Measurements from ENCODE around the gene PLLP. TPM values are rescaled to one million over a fixed set of nuclear protein-coding genes. Genes with fewer than 3 reads are reported as not detected.

The PLLP gene
- total and polyA plus RNA-seq, 2 donors (not counting 1 experiment from before 2014, with no cell fraction given) = 0.15 TPM; not detected in 1

GRCh38 chr16:57310801-57311200, 26.3 kb upstream of the PLLP start:
- no peaks in the 10 kb centered on the region for H4K20me1 ChIP-seq (ENCODE audit: control insufficient read depth, insufficient read depth, low read length, poor library complexity, severe bottlenecking)
- H3K4me1 ChIP-seq (ENCODE audit: control insufficient read depth in 2 of 2, insufficient read depth in 2 of 2, low read length in 2 of 2) = peaks cover 6% of the 10 kb centered on the region in 2 donors
- H3K27ac Mint-ChIP-seq = no peak overlapping the region
- no peaks in the 10 kb centered on the region for H3K9me3 ChIP-seq (ENCODE audit: control extremely low read depth in 1 of 3, control insufficient read depth in 2 of 3, insufficient read depth in 1 of 3, low read length in 2 of 3)
- H3K9me3 Mint-ChIP-seq (ENCODE audit: insufficient read depth) = no peaks in the 10 kb centered on the region
- no peaks in the 10 kb centered on the region for H3K79me2 ChIP-seq (ENCODE audit: control insufficient read depth, insufficient read depth, low read length)
- POLR2A ChIA-PET = interaction anchor here (1.4 kb wide), 1 partner anchor 106 kb away, joined by 3 read pairs; no protein-coding TSS in a partner anchor
- peaks cover 0 to 17% (median 2%) of the 10 kb centered on the region in 4 experiments for H3K27me3 ChIP-seq (replicated peaks in 1 of 4; ENCODE audit: control extremely low read depth in 1 of 4, control insufficient read depth in 3 of 4, insufficient read depth in 4 of 4, low read length in 3 of 4)
- H3K36me3 ChIP-seq (replicated peaks in 1 of 2; ENCODE audit: control extremely low read depth in 1 of 2, control insufficient read depth in 1 of 2, extremely low read depth in 1 of 2, insufficient read depth in 2 of 2, low read length in 1 of 2) = no peaks in the 10 kb centered on the region
- intact Hi-C loops (cut with micrococcal nuclease) = no loop called here
- H2AFZ ChIP-seq (ENCODE audit: insufficient read depth, low read depth, low read length, poor library complexity, severe bottlenecking) = no peak overlapping the region
- no peak overlapping the region for H3K4me2 ChIP-seq (replicated peaks; ENCODE audit: low read depth, low read length, poor library complexity, severe bottlenecking)
- TF ChIP-seq CTCF (IDR thresholded peaks at IDR 0.05) (no peak), EZH2 (IDR thresholded peaks at IDR 0.05; ENCODE audit: borderline replicate concordance, insufficient read depth, low read depth, low read length, poor library complexity, severe bottlenecking) (no peak)
- H3K4me3 Mint-ChIP-seq = no peak overlapping the region
- peaks cover 11% of the 10 kb centered on the region for H3K4me1 Mint-ChIP-seq
- H3K9ac ChIP-seq (ENCODE audit: low read length) = no peak overlapping the region
- peaks cover 18% of the 10 kb centered on the region for H3K27me3 Mint-ChIP-seq
- CTCF ChIA-PET = interaction anchor here (18.1 kb wide), 1 partner anchor 110 kb away, joined by 364 read pairs; no protein-coding TSS in a partner anchor
- no peak overlapping the region for H3K4me3 ChIP-seq (ENCODE audit: control extremely low read depth in 1 of 5, extremely low read depth in 1 of 5, insufficient read depth in 1 of 5, low read depth in 2 of 5, low read length in 4 of 5)
- ATAC-seq (ENCODE audit: low read depth) (no peak), DNase-seq (no peak)
- WGBS (ENCODE audit: insufficient coverage) = 64% methylated on average over 2 of the region's 4 CpGs
- H3K27ac ChIP-seq (ENCODE audit: low read length in 2 of 2) = no peak overlapping the region

DNA sequence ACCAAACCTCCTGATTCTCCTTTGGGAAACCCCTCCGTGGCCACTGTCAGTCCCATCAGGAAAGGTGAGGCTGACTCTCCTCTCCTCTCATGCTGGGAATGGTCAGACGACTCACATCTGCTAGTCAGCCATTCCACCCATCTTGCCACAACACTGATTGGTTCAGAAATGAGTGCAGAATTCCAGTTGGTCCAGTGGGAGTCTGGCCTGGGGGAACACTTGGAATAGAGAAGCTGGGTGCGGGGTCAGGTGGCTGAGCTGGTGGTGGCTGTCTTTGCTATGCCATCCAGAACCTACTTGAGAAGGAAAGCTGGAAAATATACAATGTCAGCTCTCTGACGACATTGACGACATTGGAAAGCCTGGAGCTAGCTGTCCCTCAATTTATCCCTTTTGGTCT, 23.6 kb upstream of the PLLP start:
- intact Hi-C loops (cut with micrococcal nuclease) = no loop called here
- WGBS (ENCODE audit: insufficient coverage) = 87% methylated on average over 4 of the region's 5 CpGs
- H3K27me3 ChIP-seq (replicated peaks in 1 of 4; ENCODE audit: control extremely low read depth in 1 of 4, control insufficient read depth in 3 of 4, insufficient read depth in 4 of 4, low read length in 3 of 4) = peaks cover 0 to 17% (median 2%) of the 10 kb centered on the region in 4 experiments
- no peaks in the 10 kb centered on the region for H4K20me1 ChIP-seq (ENCODE audit: control insufficient read depth, insufficient read depth, low read length, poor library complexity, severe bottlenecking)
- no peaks in the 10 kb centered on the region for H3K36me3 ChIP-seq (replicated peaks in 1 of 2; ENCODE audit: control extremely low read depth in 1 of 2, control insufficient read depth in 1 of 2, extremely low read depth in 1 of 2, insufficient read depth in 2 of 2, low read length in 1 of 2)
- Mint-ChIP-seq H3K9me3 (ENCODE audit: insufficient read depth) (no peaks in the 10 kb centered on the region), H3K27me3 (peaks cover 18% of the 10 kb centered on the region), H3K4me3 (no peak overlapping the region), H3K4me1 (peaks cover 13% of the 10 kb centered on the region), H3K27ac (no peak overlapping the region)
- H3K4me3 ChIP-seq (ENCODE audit: control extremely low read depth in 1 of 5, extremely low read depth in 1 of 5, insufficient read depth in 1 of 5, low read depth in 2 of 5, low read length in 4 of 5) = no peak overlapping the region
- H3K9ac ChIP-seq (ENCODE audit: low read length) = no peak overlapping the region
- DNase-seq = no peak
- CTCF ChIA-PET = interaction anchor here (0.6 to 18.1 kb wide), 2 partner anchors 44 to 113 kb away, joined by 3 to 364 read pairs; no protein-coding TSS in a partner anchor
- H2AFZ ChIP-seq (ENCODE audit: insufficient read depth, low read depth, low read length, poor library complexity, severe bottlenecking) = no peak overlapping the region
- no peak for ATAC-seq (ENCODE audit: low read depth)
- H3K79me2 ChIP-seq (ENCODE audit: control insufficient read depth, insufficient read depth, low read length) = no peaks in the 10 kb centered on the region
- POLR2A ChIA-PET = no interaction called here
- H3K4me1 ChIP-seq (ENCODE audit: control insufficient read depth in 2 of 2, insufficient read depth in 2 of 2, low read length in 2 of 2) = peaks cover 4 to 10% of the 10 kb centered on the region in 2 donors
- TF ChIP-seq CTCF (IDR thresholded peaks at IDR 0.05) = no peak
- no peak for TF ChIP-seq EZH2 (IDR thresholded peaks at IDR 0.05; ENCODE audit: borderline replicate concordance, insufficient read depth, low read depth, low read length, poor library complexity, severe bottlenecking)
- no peak overlapping the region for H3K4me2 ChIP-seq (replicated peaks; ENCODE audit: low read depth, low read length, poor library complexity, severe bottlenecking)
- no peak overlapping the region for H3K27ac ChIP-seq (ENCODE audit: low read length in 2 of 2)
- H3K9me3 ChIP-seq (ENCODE audit: control extremely low read depth in 1 of 3, control insufficient read depth in 2 of 3, insufficient read depth in 1 of 3, low read length in 2 of 3) = no peaks in the 10 kb centered on the region
